Fibroblast of skin of back (primary cell): ENCODE measurements around the gene ZNF474.

Experiments
- DNase-seq: peaks from one replicate; pipeline ENCODE4 v3.0.0-alpha.2; 2013

Gene ZNF474

GRCh38 chr5:122182491-122182921, 53.2 kb downstream of the ZNF474 start:
- DNase-seq, result peak; percentile 75

GRCh38 chr5:122183098-122183787, 53.9 kb downstream of the ZNF474 start:
- DNase-seq, result peak; percentile 78

GRCh38 chr5:122183788-122184170, 54.4 kb downstream of the ZNF474 start:
- DNase-seq, result peak; percentile 28

GRCh38 chr5:122184676-122185255, 55.4 kb downstream of the ZNF474 start:
- DNase-seq, result no peak

GRCh38 chr5:122187426-122187825, 58.1 kb downstream of the ZNF474 start:
- DNase-seq, result peak; percentile 38

GRCh38 chr5:122190156-122190555, 60.8 kb downstream of the ZNF474 start:
- DNase-seq, result no peak

- DNase-seq, result peak; percentile 70
Observed at GRCh38 chr5:122192497-122193496, 63.5 kb downstream of the ZNF474 start.

- peak; percentile 56 for DNase-seq
Observed at GRCh38 chr5:122195802-122196394, 66.6 kb downstream of the ZNF474 start.

GRCh38 chr5:122199146-122199545, 69.8 kb downstream of the ZNF474 start:
- DNase-seq, result no peak

- DNase-seq, result no peak
Observed at GRCh38 chr5:122200450-122200849, 71.1 kb downstream of the ZNF474 start.

- DNase-seq, result no peak
Observed at GRCh38 chr5:122200865-122201264, 71.5 kb downstream of the ZNF474 start.

- DNase-seq, result no peak
Observed at GRCh38 chr5:122201365-122201764, 72.0 kb downstream of the ZNF474 start.

- no peak for DNase-seq
Observed at GRCh38 chr5:122202952-122203351, 73.6 kb downstream of the ZNF474 start.
